ENCODE results near the gene RGS19.

The RGS19 gene

GRCh38 chr20:64116016-64116415 is 36.7 kb upstream of the RGS19 start:
- TF ChIP-seq CTCF (IDR thresholded peaks at IDR 0.05), result no peak
- no peak for TF ChIP-seq ZFX (IDR thresholded peaks at IDR 0.05; ENCODE audit: borderline replicate concordance)
- no peak overlapping the region for H3K27ac ChIP-seq

DNA sequence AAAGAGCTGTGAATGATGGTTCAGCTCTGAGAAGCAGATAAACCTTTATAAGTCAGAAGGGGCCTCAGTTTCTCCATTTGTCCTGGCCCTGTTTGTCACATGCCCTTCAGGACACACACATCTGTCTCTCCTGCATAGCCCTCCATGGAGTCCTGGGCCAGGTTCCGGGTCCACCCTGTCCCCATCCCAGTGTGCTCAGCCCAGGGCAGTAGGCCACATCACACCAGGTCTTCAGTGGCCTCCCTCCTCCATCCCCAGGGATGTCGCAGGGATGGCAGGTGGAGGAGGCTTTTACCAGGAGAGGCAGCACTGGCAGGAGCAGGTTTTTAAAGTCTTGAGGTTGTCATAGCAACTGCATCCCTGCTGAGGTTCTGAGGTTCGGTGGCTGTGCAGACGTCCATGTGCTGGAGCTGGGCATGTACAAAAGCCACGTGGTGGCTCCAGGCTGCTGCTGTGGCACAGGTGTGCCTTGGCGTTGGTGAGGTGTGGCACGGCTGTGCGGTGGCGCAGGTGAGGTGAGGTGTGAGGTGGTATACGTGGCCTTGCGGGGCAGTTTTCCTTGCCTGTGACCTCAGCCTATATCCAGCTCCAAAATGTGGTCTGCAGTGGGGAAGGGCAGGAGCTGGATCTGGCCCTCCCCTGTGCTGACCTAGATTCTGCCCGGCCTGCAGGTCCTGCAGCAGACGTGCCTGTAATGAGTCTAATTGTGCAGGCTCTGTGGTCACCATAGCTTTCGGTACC is 36.0 kb upstream of the RGS19 start:
- H3K27ac ChIP-seq, result no peak overlapping the region
- TF ChIP-seq ZFX (IDR thresholded peaks at IDR 0.05; ENCODE audit: borderline replicate concordance), result no peak
- no peak for TF ChIP-seq CTCF (IDR thresholded peaks at IDR 0.05)

DNA sequence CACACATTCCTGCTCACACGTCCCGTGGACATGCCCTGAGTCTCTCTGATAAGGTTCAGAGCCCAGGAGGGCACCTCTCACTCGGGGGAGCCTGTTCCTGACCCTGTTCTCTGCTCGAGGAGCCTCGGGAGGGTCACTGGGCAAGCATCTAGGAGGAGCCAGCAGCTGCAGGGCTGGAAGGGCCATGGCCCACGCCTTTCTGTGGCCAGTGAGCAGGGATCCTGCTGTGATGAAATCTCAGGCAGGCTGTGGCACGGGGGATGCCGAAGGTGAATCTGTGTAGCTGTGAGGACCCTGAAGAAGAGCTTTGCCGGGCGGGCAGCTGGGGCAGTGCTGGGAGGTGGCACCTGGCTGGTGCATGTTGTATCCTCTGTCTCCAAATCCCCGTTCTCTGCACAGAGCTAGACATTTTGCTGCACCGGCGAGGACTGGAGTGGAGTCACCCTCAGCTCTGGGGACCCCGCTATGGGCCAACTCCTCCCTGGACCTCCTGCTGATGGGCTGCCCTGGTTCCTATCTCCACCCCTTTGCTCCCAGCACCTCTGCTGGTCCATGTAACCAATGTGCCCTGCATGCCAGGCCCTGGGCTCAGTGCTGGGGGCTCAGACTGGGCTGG is 35.1 kb upstream of the RGS19 start:
- H3K27ac ChIP-seq, result no peak overlapping the region
- TF ChIP-seq ZFX (IDR thresholded peaks at IDR 0.05; ENCODE audit: borderline replicate concordance) (no peak), CTCF (IDR thresholded peaks at IDR 0.05) (no peak)

DNA sequence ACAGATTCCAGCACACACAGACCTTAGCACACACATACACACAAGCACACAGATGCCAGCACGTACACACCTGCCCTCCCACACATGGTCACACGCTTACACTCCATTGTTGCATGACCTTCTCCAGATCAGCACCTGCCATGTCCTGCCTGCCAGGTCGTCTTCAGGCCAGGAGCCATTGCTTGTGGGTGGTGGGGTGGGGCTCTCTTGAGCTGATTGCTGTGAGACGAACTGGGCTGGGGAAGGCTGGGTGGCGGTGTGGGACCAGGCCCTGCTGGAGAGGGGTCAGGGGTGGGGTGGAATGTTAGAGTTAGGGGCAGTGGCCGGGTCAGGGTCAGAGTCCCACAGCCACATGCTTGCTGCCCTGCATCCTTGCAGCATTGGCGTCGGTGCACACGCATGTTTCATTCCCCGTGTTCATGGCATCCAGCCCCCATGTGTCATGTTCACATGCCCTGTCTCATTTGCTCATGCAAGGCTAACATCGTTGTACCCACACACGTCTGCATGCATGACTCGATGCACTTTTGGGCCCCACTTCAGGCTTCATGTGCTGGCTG is 34.6 kb upstream of the RGS19 start:
- H3K27ac ChIP-seq, result no peak overlapping the region
- TF ChIP-seq CTCF (IDR thresholded peaks at IDR 0.05) (no peak), ZFX (IDR thresholded peaks at IDR 0.05; ENCODE audit: borderline replicate concordance) (no peak)

DNA sequence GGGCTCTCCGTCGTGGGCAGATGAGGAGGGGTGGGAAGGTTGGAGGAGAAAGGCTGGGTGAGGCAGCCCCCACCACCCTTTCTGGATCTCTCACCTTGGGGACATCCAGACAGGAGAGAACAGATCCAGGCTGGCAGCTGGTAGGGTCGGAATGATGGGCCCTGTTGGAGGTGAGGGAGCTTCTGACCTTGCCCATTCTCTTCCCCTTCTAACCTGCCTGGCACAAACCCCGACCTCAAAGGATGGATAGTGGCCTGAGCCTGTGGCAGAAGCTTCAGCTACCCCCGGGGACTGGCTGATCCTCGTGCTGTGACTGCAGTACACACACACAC is 34.1 kb upstream of the RGS19 start:
- H3K27ac ChIP-seq, result no peak overlapping the region
- TF ChIP-seq CTCF (IDR thresholded peaks at IDR 0.05) (no peak), ZFX (IDR thresholded peaks at IDR 0.05; ENCODE audit: borderline replicate concordance) (no peak)

DNA sequence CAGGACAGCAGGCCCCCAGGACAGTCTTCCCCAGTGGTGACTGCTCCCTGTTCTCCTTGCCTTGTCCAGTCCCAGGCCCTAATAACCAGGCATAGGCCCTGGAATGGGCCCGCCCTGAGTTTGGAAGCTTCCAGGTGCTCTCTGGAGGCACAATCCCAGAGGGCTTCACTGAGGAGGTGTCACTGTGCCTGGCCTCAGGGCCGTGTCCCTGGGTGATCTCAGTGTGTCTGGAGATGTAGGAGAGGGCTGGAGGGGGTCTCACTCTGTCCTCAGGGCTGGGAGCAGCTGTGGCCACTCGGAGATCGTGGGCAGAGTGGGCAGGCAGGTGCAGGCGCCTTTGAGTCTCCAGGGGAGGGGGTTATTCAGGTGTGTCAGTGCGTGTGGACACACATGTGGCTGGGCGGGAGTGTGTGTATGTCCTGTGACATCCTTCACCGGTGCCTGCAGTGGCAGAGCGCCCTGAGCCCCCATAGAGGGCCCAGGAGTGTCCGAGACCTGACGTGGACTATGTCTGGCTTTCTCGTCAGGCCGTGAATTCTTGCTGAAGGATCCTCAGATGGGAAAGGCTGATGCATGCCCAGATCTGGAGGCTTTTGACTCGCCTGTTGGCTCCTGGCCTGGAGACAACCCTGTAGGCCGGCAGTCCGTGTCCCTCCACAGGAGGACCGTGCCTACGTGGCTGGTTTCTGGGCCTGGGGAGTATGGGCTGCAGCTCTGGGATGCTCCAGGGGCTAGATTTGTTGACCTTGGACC is 33.5 kb upstream of the RGS19 start:
- TF ChIP-seq ZFX (IDR thresholded peaks at IDR 0.05; ENCODE audit: borderline replicate concordance) (no peak), CTCF (IDR thresholded peaks at IDR 0.05) (no peak)
- no peak overlapping the region for H3K27ac ChIP-seq
